ENCODE measurements around the gene APOOL.

GRCh38 chrX:85017721-85018120 is 14.0 kb downstream of the APOOL start:
- TF ChIP-seq GATA2 (IDR thresholded peaks at IDR 0.05; ENCODE audit: low read depth, low read length) (no peak), GATA3 (IDR thresholded peaks at IDR 0.05; ENCODE audit: low read depth, low read length) (no peak)

Measured in SH-SY5Y (cell line).